K562 (cell line): ENCODE measurements around the gene FAM83E. TPM values are rescaled to one million over a fixed set of nuclear protein-coding genes. Genes with fewer than 3 reads are reported as not detected.

Experiments used
- ATF6 ChIP-seq: sonication (generic); formaldehyde crosslinking; IDR thresholded peaks from 2 replicates; pipeline ENCODE4 v1.4.0; 2020; ENCODE audit warnings: mild to moderate bottlenecking, missing genetic modification reagents
- BCOR ChIP-seq: fragments of 450-650 bp; IDR thresholded peaks from 2 replicates; pipeline ENCODE4 v1.6.1; 2016
- CAMTA2 ChIP-seq: fragments of 250-450 bp; sonication (Bioruptor Pico); conservative IDR thresholded peaks from 2 replicates; pipeline ENCODE4 v1.5.1; 2022
- CCAR2 ChIP-seq: fragments of 200-400 bp; formaldehyde crosslinking; IDR thresholded peaks from 2 replicates; pipeline ENCODE4 v1.6.1; 2017; ENCODE audit warnings: mild to moderate bottlenecking, low read depth, low read length
- CCNT2 ChIP-seq: IDR thresholded peaks from 2 replicates; pipeline ENCODE4 v1.6.1; 2011; ENCODE audit warnings: borderline replicate concordance, low read depth, mild to moderate bottlenecking, moderate library complexity, mixed read lengths, low read length; ENCODE audit not compliant: insufficient read length; ENCODE audit errors: extremely low read depth
- ELK1 ChIP-seq: sonication (generic); formaldehyde crosslinking; IDR thresholded peaks from 2 replicates; pipeline ENCODE4 v1.8.1; 2022; ENCODE audit warnings: missing genetic modification reagents
- HCFC1 ChIP-seq: IDR thresholded peaks from 2 replicates; pipeline ENCODE4 v1.6.1; 2012; ENCODE audit warnings: low read depth, low read length, improper control_type of control experiment
- HNRNPH1 ChIP-seq: fragments of 200-400 bp; formaldehyde crosslinking; optimal IDR thresholded peaks from 2 replicates; pipeline ENCODE3; 2017; ENCODE audit warnings: low read depth, mild to moderate bottlenecking, low read length, moderate library complexity
- PRPF4 ChIP-seq: fragments of 200-400 bp; formaldehyde crosslinking; IDR thresholded peaks from one replicate; pipeline ENCODE4 v1.6.1; 2017; ENCODE audit warnings: low read length, low read depth, mild to moderate bottlenecking; ENCODE audit not compliant: insufficient read depth, poor library complexity, severe bottlenecking
- SP1 ChIP-seq: sonication (generic); formaldehyde crosslinking; IDR thresholded peaks from 2 replicates; pipeline ENCODE4 v1.8.1; 2022; ENCODE audit warnings: mild to moderate bottlenecking, missing genetic modification reagents
- TCFL5 ChIP-seq: fragments of 250-450 bp; sonication (Bioruptor Pico); conservative IDR thresholded peaks from 2 replicates; pipeline ENCODE4 v1.6.1; 2021; ENCODE audit warnings: mild to moderate bottlenecking, moderate library complexity, matching md5 sums
- TGIF2 ChIP-seq: sonication (generic); formaldehyde crosslinking; IDR thresholded peaks from 2 replicates; pipeline ENCODE4 v1.8.1; 2022; ENCODE audit warnings: mild to moderate bottlenecking, missing genetic modification reagents, moderate library complexity
- ZNF274 ChIP-seq: IDR thresholded peaks from 2 replicates; pipeline ENCODE4 v1.6.1; 2011; ENCODE audit warnings: low read depth, mild to moderate bottlenecking, low read length, moderate library complexity, borderline replicate concordance
- ZNF766 ChIP-seq: fragments of 200-800 bp; sonication (Bioruptor generic); conservative IDR thresholded peaks from 2 replicates; pipeline ENCODE4 v1.6.1; 2016; ENCODE audit warnings: missing genetic modification characterization, missing compliant biosample characterization
- polyA plus RNA-seq, 8 experiments: library from polyadenylated mRNA; depleted of rRNA in 4 of 8; stranded (reverse) in 5 of 8; unstranded in 3 of 8; fragments of >200 nt; fragmentation: Nextera tagmentation in 2 of 8; fragmentation: Illumina TruSeq in 1 of 8; extraction: Ambion mirVana in 2 of 8; extraction: Trizol in 1 of 8; gene quantifications; 2 replicates each; pipeline versions ENCODE4 v1.2.1 to v1.2.3, GENCODE V29; 2011 to 2014; ENCODE audit warnings: inconsistent platforms in 1 of 8, missing spikeins in 1 of 8
- total RNA-seq, 7 experiments: library from RNA; depleted of rRNA in 6 of 7; stranded (reverse); fragments of >200 nt in 6 of 7; fragmentation: Illumina TruSeq in 2 of 7; extraction: Trizol in 2 of 7; gene quantifications; 2 replicates each; pipeline versions ENCODE4 v1.2.1 to v1.2.3, GENCODE V29; 2011 to 2021; ENCODE audit warnings: low replicate concordance in 1 of 7
- TF ChIP-seq, protein P1 (sequence below), 2 experiments: fragments of 450-650 bp in 1 of 2; sonication (generic) in 1 of 2; formaldehyde crosslinking in 1 of 2; IDR thresholded peaks; 2 replicates each; pipeline versions ENCODE4 v1.7.1 to v1.9.0; 2016 to 2022; ENCODE audit warnings: inconsistent platforms in 1 of 2, mild to moderate bottlenecking in 1 of 2, missing genetic modification reagents in 1 of 2

The FAM83E gene
- total and polyA plus RNA-seq, 9 of the 15 experiments (the other 6 are each of a cell fraction or from before 2014, with no cell fraction given) = 0.15 to 0.87 (median 0.29) TPM; not detected in 4

DNA sequence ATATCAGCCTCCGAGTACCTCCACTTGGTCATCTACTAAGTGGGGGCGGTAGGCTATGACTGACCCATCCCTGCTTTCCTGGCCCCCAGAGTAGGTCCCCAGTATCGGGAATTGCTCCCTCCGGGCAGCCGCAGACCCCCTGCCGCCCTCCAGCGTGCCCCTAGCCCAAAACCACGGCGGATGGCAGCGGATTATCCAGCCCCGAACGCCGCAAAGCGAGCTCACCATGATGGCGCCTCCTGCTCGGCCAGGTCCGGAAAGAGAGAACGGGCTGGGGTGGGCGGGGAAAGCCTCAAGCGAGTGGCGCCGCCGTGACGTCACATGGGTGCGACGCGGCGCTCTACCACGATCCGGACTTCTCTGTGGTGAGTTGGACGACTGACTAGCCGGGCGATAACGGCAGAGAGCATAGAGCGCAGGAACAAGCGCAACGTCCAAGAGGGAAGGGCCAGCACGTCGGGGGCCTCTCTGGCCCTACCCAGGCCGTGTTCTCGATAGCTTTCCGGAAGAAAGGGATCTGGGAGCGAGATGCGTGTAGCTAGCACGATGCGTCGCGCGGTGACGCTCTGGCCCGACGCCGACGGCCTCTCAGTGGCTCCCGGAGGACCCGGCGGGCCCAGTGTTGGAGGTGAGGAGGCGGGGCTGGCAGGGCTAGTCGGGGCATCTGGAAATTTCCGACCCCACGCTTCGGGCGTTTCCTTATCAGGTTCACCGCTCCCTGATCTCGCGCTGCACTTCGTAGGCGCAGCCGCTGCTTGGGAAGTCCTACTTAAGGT lies 4.2 kb upstream of the FAM83E start, which contains the start of the genes RPL18 and SPHK2 (continued):
- TF ChIP-seq, protein P1, sequence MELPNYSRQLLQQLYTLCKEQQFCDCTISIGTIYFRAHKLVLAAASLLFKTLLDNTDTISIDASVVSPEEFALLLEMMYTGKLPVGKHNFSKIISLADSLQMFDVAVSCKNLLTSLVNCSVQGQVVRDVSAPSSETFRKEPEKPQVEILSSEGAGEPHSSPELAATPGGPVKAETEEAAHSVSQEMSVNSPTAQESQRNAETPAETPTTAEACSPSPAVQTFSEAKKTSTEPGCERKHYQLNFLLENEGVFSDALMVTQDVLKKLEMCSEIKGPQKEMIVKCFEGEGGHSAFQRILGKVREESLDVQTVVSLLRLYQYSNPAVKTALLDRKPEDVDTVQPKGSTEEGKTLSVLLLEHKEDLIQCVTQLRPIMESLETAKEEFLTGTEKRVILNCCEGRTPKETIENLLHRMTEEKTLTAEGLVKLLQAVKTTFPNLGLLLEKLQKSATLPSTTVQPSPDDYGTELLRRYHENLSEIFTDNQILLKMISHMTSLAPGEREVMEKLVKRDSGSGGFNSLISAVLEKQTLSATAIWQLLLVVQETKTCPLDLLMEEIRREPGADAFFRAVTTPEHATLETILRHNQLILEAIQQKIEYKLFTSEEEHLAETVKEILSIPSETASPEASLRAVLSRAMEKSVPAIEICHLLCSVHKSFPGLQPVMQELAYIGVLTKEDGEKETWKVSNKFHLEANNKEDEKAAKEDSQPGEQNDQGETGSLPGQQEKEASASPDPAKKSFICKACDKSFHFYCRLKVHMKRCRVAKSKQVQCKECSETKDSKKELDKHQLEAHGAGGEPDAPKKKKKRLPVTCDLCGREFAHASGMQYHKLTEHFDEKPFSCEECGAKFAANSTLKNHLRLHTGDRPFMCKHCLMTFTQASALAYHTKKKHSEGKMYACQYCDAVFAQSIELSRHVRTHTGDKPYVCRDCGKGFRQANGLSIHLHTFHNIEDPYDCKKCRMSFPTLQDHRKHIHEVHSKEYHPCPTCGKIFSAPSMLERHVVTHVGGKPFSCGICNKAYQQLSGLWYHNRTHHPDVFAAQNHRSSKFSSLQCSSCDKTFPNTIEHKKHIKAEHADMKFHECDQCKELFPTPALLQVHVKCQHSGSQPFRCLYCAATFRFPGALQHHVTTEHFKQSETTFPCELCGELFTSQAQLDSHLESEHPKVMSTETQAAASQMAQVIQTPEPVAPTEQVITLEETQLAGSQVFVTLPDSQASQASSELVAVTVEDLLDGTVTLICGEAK (IDR thresholded peaks at IDR 0.05) = peak; percentile 94
- TF ChIP-seq, protein P1 (CRISPR knock-in tag; IDR thresholded peaks at IDR 0.05) = no peak
- TF ChIP-seq ZNF274 = no peak
- no peak for TF ChIP-seq CAMTA2
- peak; percentile 87 for TF ChIP-seq PRPF4
- no peak for TF ChIP-seq CCAR2
- TF ChIP-seq SP1 (CRISPR knock-in tag) = peak; percentile 99
- no peak for TF ChIP-seq TGIF2 (CRISPR knock-in tag)
- TF ChIP-seq HNRNPH1 = no peak
- peak; percentile 77; the same call in 1 of the 2 replicates for TF ChIP-seq ZNF766 (CRISPR knock-in tag)
- TF ChIP-seq ELK1 (CRISPR knock-in tag) = no peak
- peak; percentile 89 for TF ChIP-seq CCNT2
- TF ChIP-seq HCFC1 = peak; percentile 94
- TF ChIP-seq TCFL5 (CRISPR knock-in tag) = no peak
- no peak for TF ChIP-seq ATF6
- no peak for TF ChIP-seq BCOR
